Keratinocyte (primary cell): ENCODE results near the gene HABP4. TPM values are rescaled to one million over a fixed set of nuclear protein-coding genes. Genes with fewer than 3 reads are reported as not detected.

Experiments
- DNase-seq: peaks from one replicate; pipeline ENCODE4 v3.0.0-alpha.2; 2011; ENCODE audit warnings: low read depth, missing footprints, low spot score
- FAIRE-seq: peaks from 2 replicates; lab custom pipeline; 2011; peaks lifted over from hg19 to GRCh38; lab: Jason Lieb, UNC
- H2AFZ ChIP-seq: 2 replicates; pipeline ENCODE4 v1.6.0; 2012; ENCODE audit warnings: low read length, control low read depth, inconsistent platforms; ENCODE audit not compliant: control insufficient read depth
- H3K27ac ChIP-seq: 2 replicates; pipeline ENCODE4 v1.5.1; 2011; ENCODE audit warnings: low read length; ENCODE audit not compliant: control insufficient read depth, insufficient read depth
- H3K27me3 ChIP-seq: 3 replicates; pipeline ENCODE4 v1.6.0; 2011; ENCODE audit warnings: low read length; ENCODE audit not compliant: control insufficient read depth, insufficient read depth; ENCODE audit errors: extremely low read depth
- H3K36me3 ChIP-seq, 2 experiments: 2 replicates in 1 of 2; 3 replicates in 1 of 2; pipeline ENCODE4 v1.5.1; 2011; ENCODE audit warnings: low read length in 2 of 2, mild to moderate bottlenecking in 1 of 2; ENCODE audit not compliant: control insufficient read depth in 2 of 2, insufficient read depth in 2 of 2; ENCODE audit errors: extremely low read depth in 1 of 2
- H3K4me1 ChIP-seq: 3 replicates; pipeline ENCODE4 v1.5.1; 2011; ENCODE audit warnings: low read length; ENCODE audit not compliant: control insufficient read depth, insufficient read depth; ENCODE audit errors: extremely low read depth
- H3K4me2 ChIP-seq: 3 replicates; pipeline ENCODE4 v1.6.0; 2011; ENCODE audit warnings: low read depth, low read length; ENCODE audit not compliant: control insufficient read depth, insufficient read depth; ENCODE audit errors: extremely low read depth
- H3K4me3 ChIP-seq, 3 experiments: fragments of 200-600 bp in 1 of 3; sonication (generic) in 1 of 3; 2 replicates in 2 of 3; 3 replicates in 1 of 3; pipeline ENCODE4 v1.5.1; 2011 to 2016; ENCODE audit warnings: low read length in 3 of 3, mild to moderate bottlenecking in 3 of 3, control low read depth in 2 of 3, inconsistent platforms in 1 of 3, low read depth in 1 of 3, mixed read lengths in 1 of 3, mixed run types in 1 of 3, moderate library complexity in 1 of 3; ENCODE audit not compliant: control insufficient read depth in 2 of 3, insufficient read depth in 2 of 3; ENCODE audit errors: extremely low read depth in 1 of 3
- H3K79me2 ChIP-seq: 2 replicates; pipeline ENCODE4 v1.6.0; 2012; ENCODE audit warnings: low read length; ENCODE audit not compliant: control insufficient read depth, insufficient read depth
- H3K9ac ChIP-seq: 3 replicates; pipeline ENCODE4 v1.6.0; 2011; ENCODE audit warnings: low read length; ENCODE audit not compliant: control insufficient read depth, insufficient read depth; ENCODE audit errors: extremely low read depth
- H3K9me1 ChIP-seq: 3 replicates; pipeline ENCODE4 v1.6.0; 2011; ENCODE audit warnings: low read length; ENCODE audit not compliant: control insufficient read depth, insufficient read depth; ENCODE audit errors: extremely low read depth
- H3K9me3 ChIP-seq: 2 replicates; pipeline ENCODE4 v1.5.1; 2012; ENCODE audit warnings: low read depth, low read length; ENCODE audit not compliant: control insufficient read depth
- H4K20me1 ChIP-seq: 3 replicates; pipeline ENCODE4 v1.6.0; 2011; ENCODE audit warnings: low read length; ENCODE audit not compliant: control insufficient read depth, insufficient read depth; ENCODE audit errors: extremely low read depth
- EZH2 ChIP-seq: IDR thresholded peaks from one replicate; pipeline ENCODE4 v1.6.1; 2012; ENCODE audit warnings: inconsistent platforms, mild to moderate bottlenecking, low read length, moderate library complexity
- dilution Hi-C: fragments of 300-500 bp; cut with MboI; formaldehyde crosslinking; loops from one replicate; pipeline ENCODE4 v1.7.0; 2020; ENCODE audit warnings: low sequenced_read_pairs; ENCODE audit not compliant: extremely low pct_ligation_motif_present
- polyA plus RNA-seq, 5 experiments: library from polyadenylated mRNA; depleted of rRNA in 3 of 5; stranded (reverse) in 3 of 5; stranded (forward) in 1 of 5; unstranded in 1 of 5; fragments of >200 nt; gene quantifications; 1 replicate in 1 of 5; 2 replicates in 3 of 5; 3 replicates in 1 of 5; pipeline versions ENCODE4 v1.2.1 to v1.2.3, GENCODE V29; 2011 to 2012; ENCODE audit warnings: missing spikeins in 2 of 5, low read depth in 1 of 5, low replicate concordance in 1 of 5
- TF ChIP-seq, protein P1 (sequence below), 3 experiments: IDR thresholded peaks in 1 of 3; conservative IDR thresholded peaks in 1 of 3; optimal IDR thresholded peaks in 1 of 3; 2 replicates in 2 of 3; 3 replicates in 1 of 3; pipeline versions ENCODE3 to v1.5.1; 2011; ENCODE audit warnings: low read length in 3 of 3, mild to moderate bottlenecking in 3 of 3, moderate library complexity in 2 of 3, control low read depth in 1 of 3, inconsistent platforms in 1 of 3; ENCODE audit not compliant: insufficient read depth in 2 of 3; ENCODE audit errors: extremely low read depth in 1 of 3

Gene HABP4
- polyA plus RNA-seq, 1 donor (not counting 4 experiments of a cell fraction or from before 2014, with no cell fraction given) = 6.8 TPM

DNA sequence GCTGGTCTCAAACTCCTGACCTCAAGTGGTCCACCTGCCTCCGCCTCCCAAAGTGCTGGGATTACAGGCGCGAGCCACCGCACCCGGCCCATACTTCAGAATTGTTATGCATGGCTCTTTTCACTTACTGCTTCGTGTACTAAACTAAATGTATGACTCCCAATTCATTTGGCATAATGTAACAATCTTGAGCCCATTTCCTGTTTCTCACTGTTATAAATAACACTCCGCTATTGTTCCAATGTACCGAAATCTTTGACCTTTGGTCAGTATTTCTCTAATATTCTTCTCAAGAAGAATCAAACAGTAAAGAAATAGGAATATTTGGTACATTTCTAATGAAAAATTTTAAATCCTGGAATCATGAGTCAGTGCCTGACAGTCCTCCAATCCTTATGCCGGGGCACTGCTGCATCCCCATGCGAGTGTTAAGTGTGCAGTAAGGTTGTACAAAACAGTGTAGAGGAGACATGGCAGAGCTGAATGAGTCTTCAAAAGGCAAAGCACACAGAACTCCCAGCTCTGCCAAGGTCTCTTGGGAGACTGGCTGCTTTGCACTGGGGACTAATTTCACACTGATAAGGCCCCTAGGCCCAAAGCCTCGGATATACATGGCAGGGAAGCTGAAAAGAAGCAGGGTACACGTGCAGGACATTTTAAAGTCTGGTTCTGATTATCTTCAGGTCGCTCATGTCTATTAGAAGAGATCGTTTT, 58.4 kb downstream of the HABP4 start:
- Histone ChIP-seq H3K36me3 (peaks cover 0 to 4% of the 10 kb centered on the region in 2 experiments), H4K20me1 (no peaks in the 10 kb centered on the region), H3K4me2 (no peak overlapping the region), H3K9me1 (no peaks in the 10 kb centered on the region), H2AFZ (no peak overlapping the region), H3K9ac (no peak overlapping the region), H3K27me3 (no peaks in the 10 kb centered on the region), H3K9me3 (no peaks in the 10 kb centered on the region), H3K4me3 (no peak overlapping the region), H3K4me1 (no peaks in the 10 kb centered on the region), H3K27ac (no peak overlapping the region), H3K79me2 (no peaks in the 10 kb centered on the region)
- TF ChIP-seq, protein P1, sequence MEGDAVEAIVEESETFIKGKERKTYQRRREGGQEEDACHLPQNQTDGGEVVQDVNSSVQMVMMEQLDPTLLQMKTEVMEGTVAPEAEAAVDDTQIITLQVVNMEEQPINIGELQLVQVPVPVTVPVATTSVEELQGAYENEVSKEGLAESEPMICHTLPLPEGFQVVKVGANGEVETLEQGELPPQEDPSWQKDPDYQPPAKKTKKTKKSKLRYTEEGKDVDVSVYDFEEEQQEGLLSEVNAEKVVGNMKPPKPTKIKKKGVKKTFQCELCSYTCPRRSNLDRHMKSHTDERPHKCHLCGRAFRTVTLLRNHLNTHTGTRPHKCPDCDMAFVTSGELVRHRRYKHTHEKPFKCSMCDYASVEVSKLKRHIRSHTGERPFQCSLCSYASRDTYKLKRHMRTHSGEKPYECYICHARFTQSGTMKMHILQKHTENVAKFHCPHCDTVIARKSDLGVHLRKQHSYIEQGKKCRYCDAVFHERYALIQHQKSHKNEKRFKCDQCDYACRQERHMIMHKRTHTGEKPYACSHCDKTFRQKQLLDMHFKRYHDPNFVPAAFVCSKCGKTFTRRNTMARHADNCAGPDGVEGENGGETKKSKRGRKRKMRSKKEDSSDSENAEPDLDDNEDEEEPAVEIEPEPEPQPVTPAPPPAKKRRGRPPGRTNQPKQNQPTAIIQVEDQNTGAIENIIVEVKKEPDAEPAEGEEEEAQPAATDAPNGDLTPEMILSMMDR (optimal IDR thresholded peaks at IDR 0.05 in 1 of 3, IDR thresholded peaks at IDR 0.05 in 1 of 3, conservative IDR thresholded peaks at IDR 0.05 in 1 of 3; ENCODE audit: extremely low read depth in 1 of 3, insufficient read depth in 2 of 3, low read length in 3 of 3) = no peak
- no peak for TF ChIP-seq EZH2
- no peak for DNase-seq
- no peak for FAIRE-seq
- dilution Hi-C loops = no loop called here

DNA sequence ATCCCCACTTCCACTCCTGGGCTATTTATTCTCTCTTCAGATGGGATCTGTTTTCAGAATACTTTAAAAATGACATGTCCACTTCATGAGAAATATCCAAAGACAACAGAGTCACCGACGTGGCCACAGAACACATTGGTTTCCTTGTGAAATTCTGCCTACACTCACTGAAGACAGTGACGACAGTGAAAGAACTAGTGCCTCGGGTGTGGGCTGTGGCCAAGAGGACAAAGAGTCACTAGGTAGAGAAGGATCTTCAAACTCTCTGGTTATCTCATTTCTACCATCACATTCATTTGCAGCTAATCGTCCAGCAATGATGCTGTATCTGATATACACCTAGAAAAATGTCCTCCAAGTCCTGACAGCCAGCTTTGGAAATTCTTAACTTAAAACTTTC, 59.1 kb downstream of the HABP4 start:
- TF ChIP-seq, protein P1 (optimal IDR thresholded peaks at IDR 0.05 in 1 of 3, IDR thresholded peaks at IDR 0.05 in 1 of 3, conservative IDR thresholded peaks at IDR 0.05 in 1 of 3; ENCODE audit: extremely low read depth in 1 of 3, insufficient read depth in 2 of 3, low read length in 3 of 3) = no peak
- TF ChIP-seq EZH2 = no peak
- FAIRE-seq (no peak), DNase-seq (no peak)
- H2AFZ ChIP-seq = no peak overlapping the region
- H3K9ac ChIP-seq = no peak overlapping the region
- dilution Hi-C loops = no loop called here
- no peak overlapping the region for H3K4me3 ChIP-seq
- no peaks in the 10 kb centered on the region for H3K79me2 ChIP-seq
- H3K27ac ChIP-seq = no peak overlapping the region
- H4K20me1 ChIP-seq = no peaks in the 10 kb centered on the region
- H3K9me3 ChIP-seq = no peaks in the 10 kb centered on the region
- no peaks in the 10 kb centered on the region for H3K4me1 ChIP-seq
- H3K27me3 ChIP-seq = no peaks in the 10 kb centered on the region
- no peaks in the 10 kb centered on the region for H3K9me1 ChIP-seq
- peaks cover 0 to 4% of the 10 kb centered on the region in 2 experiments for H3K36me3 ChIP-seq
- H3K4me2 ChIP-seq = no peak overlapping the region
